HEK293T (cell line): ENCODE measurements around the gene TPCN1.

Source experiments
- CTCF ChIA-PET: fragments of 350-600 bp; formaldehyde crosslinking; extraction: SDS; loops from one replicate; lab custom pipeline; 2021; ENCODE audit warnings: antibody characterized with exemption, inconsistent platforms; lab: Yijun Ruan, JAX
- POLR2A ChIA-PET: fragments of 350-600 bp; formaldehyde crosslinking; extraction: SDS; loops from one replicate; lab custom pipeline; 2020; ENCODE audit warnings: antibody characterized with exemption, inconsistent platforms; lab: Yijun Ruan, JAX
- DNase-seq: peaks from one replicate; pipeline ENCODE4 v3.0.0; 2012; ENCODE audit warnings: mixed read lengths; ENCODE audit errors: extremely low spot score
- ARNT ChIP-seq: fragments of 450-650 bp; IDR thresholded peaks from 2 replicates; pipeline ENCODE4 v1.6.1; 2017; ENCODE audit warnings: mild to moderate bottlenecking
- BHLHE40 ChIP-seq: fragments of 450-650 bp; IDR thresholded peaks from 2 replicates; pipeline ENCODE4 v1.6.1; 2016; ENCODE audit warnings: mild to moderate bottlenecking, moderate library complexity, borderline replicate concordance
- CTBP1 ChIP-seq: fragments of 450-650 bp; IDR thresholded peaks from 2 replicates; pipeline ENCODE4 v1.6.1; 2016; ENCODE audit warnings: borderline replicate concordance
- ELF4 ChIP-seq: fragments of 450-650 bp; IDR thresholded peaks from 2 replicates; pipeline ENCODE4 v1.6.1; 2017; ENCODE audit warnings: antibody characterized with exemption
- FOXA1 ChIP-seq: fragments of 450-650 bp; IDR thresholded peaks from 2 replicates; pipeline ENCODE4 v1.6.1; 2016; ENCODE audit warnings: mild to moderate bottlenecking
- FOXK2 ChIP-seq: fragments of 450-650 bp; IDR thresholded peaks from 2 replicates; pipeline ENCODE4 v1.6.1; 2016; ENCODE audit warnings: mild to moderate bottlenecking
- FOXM1 ChIP-seq: fragments of 450-650 bp; IDR thresholded peaks from 2 replicates; pipeline ENCODE4 v1.6.1; 2017; ENCODE audit warnings: mild to moderate bottlenecking, borderline replicate concordance
- HDGF ChIP-seq: fragments of 450-650 bp; IDR thresholded peaks from 2 replicates; pipeline ENCODE4 v1.6.1; 2017; ENCODE audit warnings: antibody characterized with exemption, borderline replicate concordance
- L3MBTL2 ChIP-seq: fragments of 450-650 bp; conservative IDR thresholded peaks from 2 replicates; pipeline ENCODE4 v1.6.1; 2016; ENCODE audit warnings: mild to moderate bottlenecking
- LEF1 ChIP-seq: fragments of 450-650 bp; IDR thresholded peaks from 2 replicates; pipeline ENCODE4 v1.6.1; 2017; ENCODE audit warnings: mild to moderate bottlenecking, borderline replicate concordance
- NFRKB ChIP-seq: fragments of 450-650 bp; IDR thresholded peaks from 2 replicates; pipeline ENCODE4 v1.6.1; 2016; ENCODE audit warnings: mild to moderate bottlenecking, moderate library complexity
- PKNOX1 ChIP-seq: fragments of 450-650 bp; IDR thresholded peaks from 2 replicates; pipeline ENCODE4 v1.6.1; 2016
- SP1 ChIP-seq: fragments of 450-650 bp; IDR thresholded peaks from 2 replicates; pipeline ENCODE4 v1.6.1; 2017
- SUZ12 ChIP-seq: fragments of 450-650 bp; IDR thresholded peaks from 2 replicates; pipeline ENCODE4 v1.6.1; 2016; ENCODE audit warnings: mild to moderate bottlenecking
- TARDBP ChIP-seq: fragments of 450-650 bp; IDR thresholded peaks from 2 replicates; pipeline ENCODE4 v1.6.1; 2016
- ZNF384 ChIP-seq: fragments of 450-650 bp; IDR thresholded peaks from 2 replicates; pipeline ENCODE4 v1.6.1; 2016

The TPCN1 gene

GRCh38 chr12:113248842-113249435 lies 27.7 kb downstream of the TPCN1 start:
- ChIA-PET CTCF (no interaction called here), POLR2A (no interaction called here)
- DNase-seq, result no peak
- TF ChIP-seq SP1, result no peak
- TF ChIP-seq L3MBTL2, result no peak
- TF ChIP-seq NFRKB, result no peak
- no peak for TF ChIP-seq FOXM1
- no peak for TF ChIP-seq LEF1
- no peak for TF ChIP-seq BHLHE40
- TF ChIP-seq FOXA1, result no peak
- no peak for TF ChIP-seq TARDBP
- TF ChIP-seq FOXK2, result no peak
- no peak for TF ChIP-seq PKNOX1
- no peak for TF ChIP-seq CTBP1
- no peak for TF ChIP-seq ARNT
- TF ChIP-seq ELF4, result no peak
- TF ChIP-seq SUZ12, result no peak

- DNase-seq, result no peak
- ChIA-PET POLR2A (no interaction called here), CTCF (no interaction called here)
- no peak for TF ChIP-seq ZNF384
- TF ChIP-seq HDGF, result no peak
- no peak for TF ChIP-seq L3MBTL2
- TF ChIP-seq FOXA1, result no peak
- TF ChIP-seq SP1, result no peak
- no peak for TF ChIP-seq FOXK2
- no peak for TF ChIP-seq TARDBP
- TF ChIP-seq BHLHE40, result no peak
- TF ChIP-seq ARNT, result no peak
- no peak for TF ChIP-seq SUZ12
- TF ChIP-seq CTBP1, result no peak
- TF ChIP-seq FOXM1, result no peak
- TF ChIP-seq PKNOX1, result no peak
- TF ChIP-seq NFRKB, result no peak
- no peak for TF ChIP-seq ELF4
- no peak for TF ChIP-seq LEF1
Measured at GRCh38 chr12:113249546-113249945, 28.3 kb downstream of the TPCN1 start.

GRCh38 chr12:113250045-113250444 lies 28.8 kb downstream of the TPCN1 start:
- ChIA-PET CTCF (no interaction called here), POLR2A (no interaction called here)

GRCh38 chr12:113251404-113252070 lies 30.3 kb downstream of the TPCN1 start:
- CTCF ChIA-PET, result no interaction called here
- POLR2A ChIA-PET, result no interaction called here
- TF ChIP-seq NFRKB (no peak), BHLHE40 (no peak), SP1 (no peak), PKNOX1 (no peak), L3MBTL2 (no peak), LEF1 (no peak), TARDBP (no peak), HDGF (no peak), CTBP1 (no peak), FOXM1 (no peak), ELF4 (no peak), FOXA1 (no peak), SUZ12 (no peak), ARNT (no peak), ZNF384 (no peak), FOXK2 (no peak)
- no peak for DNase-seq

More at GRCh38 chr12:113250045-113250444, 28.8 kb downstream of the TPCN1 start:
- DNase-seq, result no peak
- TF ChIP-seq ARNT, result no peak
- no peak for TF ChIP-seq BHLHE40
- no peak for TF ChIP-seq HDGF
- TF ChIP-seq L3MBTL2, result no peak
- TF ChIP-seq NFRKB, result no peak
- TF ChIP-seq FOXK2, result no peak
- no peak for TF ChIP-seq SP1
- TF ChIP-seq CTBP1, result no peak
- no peak for TF ChIP-seq FOXA1
- TF ChIP-seq PKNOX1, result no peak

- CTCF ChIA-PET, result interaction anchor here (0.5 kb wide), 1 partner anchor 10 kb away, joined by 4 read pairs; no protein-coding TSS in a partner anchor
- no peak for DNase-seq
- no peak for TF ChIP-seq ZNF384
- no peak for TF ChIP-seq ARNT
- no peak for TF ChIP-seq HDGF
- TF ChIP-seq PKNOX1, result no peak
- TF ChIP-seq L3MBTL2, result no peak
- no peak for TF ChIP-seq FOXM1
- TF ChIP-seq SP1, result no peak
- no peak for TF ChIP-seq LEF1
- no peak for TF ChIP-seq BHLHE40
- no peak for TF ChIP-seq SUZ12
- no peak for TF ChIP-seq TARDBP
- TF ChIP-seq NFRKB, result no peak
- TF ChIP-seq CTBP1, result no peak
- TF ChIP-seq FOXA1, result no peak
- no peak for TF ChIP-seq FOXK2
- TF ChIP-seq ELF4, result no peak
- POLR2A ChIA-PET, result no interaction called here
Measured at GRCh38 chr12:113252494-113252893, 31.2 kb downstream of the TPCN1 start.
